Superior temporal gyrus (tissue), 1 donor: ENCODE data around the gene TEPSIN.

Source experiments
- DNase-seq: peaks from one replicate; pipeline ENCODE4 v3.0.0-alpha.2; 2016; ENCODE audit errors: extremely low spot score

TEPSIN gene

DNA sequence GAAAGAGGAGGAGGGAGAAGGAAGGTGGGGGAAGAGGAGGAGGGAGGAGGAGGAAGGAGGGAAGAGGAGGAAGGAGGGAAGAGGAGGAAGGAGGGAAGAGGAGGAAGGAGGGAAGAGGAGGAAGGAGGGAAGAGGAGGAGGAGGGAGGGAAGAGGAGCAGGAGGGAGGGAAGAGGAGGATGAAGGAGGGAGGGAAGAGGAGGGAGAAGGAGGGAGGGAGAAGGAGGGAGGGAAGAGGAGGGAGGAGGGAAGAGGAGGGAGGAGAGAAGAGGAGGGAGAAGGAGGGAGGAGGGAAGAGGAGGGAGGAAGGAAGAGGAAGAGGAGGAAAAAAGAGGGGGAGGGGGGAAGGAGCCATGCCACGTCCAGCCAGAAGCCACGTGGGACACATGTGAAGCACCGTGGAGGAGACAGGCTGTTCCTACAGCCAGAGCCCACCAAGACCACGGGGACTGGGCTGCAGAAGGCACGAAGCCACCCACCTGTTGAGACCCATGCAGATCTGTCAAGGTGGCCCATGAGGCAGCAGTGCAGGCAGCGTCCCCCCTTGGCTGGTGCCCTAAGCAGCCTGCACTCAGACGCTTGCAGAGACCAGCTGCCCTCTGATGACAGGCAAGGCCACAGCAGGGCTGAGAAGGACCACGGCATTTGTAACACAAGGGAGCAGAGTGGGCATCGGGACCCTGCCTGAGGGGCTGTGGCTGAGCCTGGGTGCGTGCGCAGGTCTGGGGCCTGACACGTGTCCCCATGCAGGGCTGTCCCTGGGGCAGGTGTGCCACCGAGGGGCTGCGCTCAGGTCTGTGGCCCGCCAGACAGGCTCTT lies 10.6 kb upstream of the TEPSIN start:
- DNase-seq = no peak

- no peak for DNase-seq
Observed at GRCh38 chr17:81248649-81249048, 9.8 kb upstream of the TEPSIN start.

DNA sequence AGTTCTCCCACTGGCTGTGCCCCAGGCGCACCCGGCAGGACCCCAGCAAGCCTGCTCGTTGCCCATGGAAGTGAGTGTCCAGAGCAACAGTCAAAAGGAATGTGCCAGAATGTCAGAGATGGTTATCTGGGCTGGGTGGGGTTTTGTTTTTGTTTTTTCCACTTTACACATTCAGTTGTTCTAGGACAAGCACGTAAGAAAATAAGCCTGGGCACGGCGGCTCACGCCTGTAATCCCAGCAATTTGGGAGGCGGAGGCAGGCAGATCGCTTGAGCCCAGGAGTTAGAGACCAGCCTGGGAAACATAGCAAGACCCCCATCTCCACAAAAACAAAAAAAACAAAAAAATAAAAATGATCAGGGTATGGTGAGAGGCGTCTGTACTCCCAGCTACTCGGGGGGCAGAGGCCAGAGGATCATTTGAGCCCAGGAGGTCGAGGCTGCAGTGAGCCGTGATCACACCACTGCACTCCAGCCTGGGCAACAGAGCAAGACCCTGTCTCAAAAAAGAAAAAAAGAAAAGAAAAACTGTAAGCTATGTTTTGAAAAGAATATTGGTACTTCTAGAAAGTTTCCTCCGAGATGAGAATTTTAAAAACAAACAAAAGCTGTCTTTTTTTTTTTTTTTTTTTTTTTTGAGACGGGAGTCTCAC lies 8.6 kb upstream of the TEPSIN start:
- no peak for DNase-seq

- DNase-seq = no peak
Observed at GRCh38 chr17:81246679-81247338, 8.0 kb upstream of the TEPSIN start.

- DNase-seq = no peak
Observed at GRCh38 chr17:81246343-81246670, 7.5 kb upstream of the TEPSIN start.

- DNase-seq = no peak
Observed at GRCh38 chr17:81245665-81246342, 6.9 kb upstream of the TEPSIN start.

- no peak for DNase-seq
Observed at GRCh38 chr17:81245024-81245664, 6.3 kb upstream of the TEPSIN start.

- no peak for DNase-seq
Observed at GRCh38 chr17:81244358-81245023, 5.6 kb upstream of the TEPSIN start.

- DNase-seq = no peak
Observed at GRCh38 chr17:81243333-81243664, 4.4 kb upstream of the TEPSIN start.

DNA sequence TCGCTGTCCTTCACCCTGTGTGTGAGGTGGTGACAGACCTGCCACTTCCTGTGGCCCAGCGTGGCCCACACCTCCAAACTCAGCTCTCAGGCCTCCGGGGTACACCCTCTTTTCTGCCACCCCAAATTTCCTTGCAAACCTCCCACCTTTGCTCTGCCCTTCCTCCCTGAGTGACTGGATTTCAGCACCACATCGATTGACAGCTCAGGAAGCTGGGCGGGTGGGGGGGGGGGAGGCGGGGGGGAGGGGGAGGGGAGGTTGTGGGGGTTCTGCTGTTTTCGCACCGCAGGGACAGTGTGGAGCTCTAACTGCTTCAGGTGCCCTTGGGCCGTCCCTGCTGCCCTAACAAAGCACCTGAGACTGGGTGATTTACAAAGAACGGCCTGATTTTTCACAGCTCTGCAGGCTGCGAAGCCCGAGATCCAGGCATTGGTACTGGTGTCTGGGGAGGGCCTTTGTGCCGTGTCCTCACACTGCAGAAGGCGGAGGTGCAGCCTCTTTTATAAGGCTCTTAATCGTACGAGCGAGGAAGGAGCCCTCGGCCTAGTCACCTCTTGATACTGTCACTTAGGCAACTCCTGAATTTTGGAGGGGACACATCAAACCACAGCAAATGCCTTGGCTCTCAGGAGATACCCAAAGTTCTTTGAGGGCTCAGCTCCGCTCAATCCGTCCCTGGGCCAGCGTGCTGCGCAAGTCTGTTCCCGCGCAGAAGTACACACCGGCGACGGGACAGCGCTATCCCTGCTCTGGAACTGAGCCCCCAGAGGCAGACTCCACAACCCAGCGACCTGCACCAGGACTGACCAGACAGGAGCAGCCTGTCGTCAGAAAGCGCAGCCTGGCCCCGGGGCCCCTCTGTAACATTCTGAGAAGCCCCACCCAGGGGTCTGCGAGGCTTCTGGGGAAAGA lies 3.8 kb upstream of the TEPSIN start:
- DNase-seq = no peak

DNA sequence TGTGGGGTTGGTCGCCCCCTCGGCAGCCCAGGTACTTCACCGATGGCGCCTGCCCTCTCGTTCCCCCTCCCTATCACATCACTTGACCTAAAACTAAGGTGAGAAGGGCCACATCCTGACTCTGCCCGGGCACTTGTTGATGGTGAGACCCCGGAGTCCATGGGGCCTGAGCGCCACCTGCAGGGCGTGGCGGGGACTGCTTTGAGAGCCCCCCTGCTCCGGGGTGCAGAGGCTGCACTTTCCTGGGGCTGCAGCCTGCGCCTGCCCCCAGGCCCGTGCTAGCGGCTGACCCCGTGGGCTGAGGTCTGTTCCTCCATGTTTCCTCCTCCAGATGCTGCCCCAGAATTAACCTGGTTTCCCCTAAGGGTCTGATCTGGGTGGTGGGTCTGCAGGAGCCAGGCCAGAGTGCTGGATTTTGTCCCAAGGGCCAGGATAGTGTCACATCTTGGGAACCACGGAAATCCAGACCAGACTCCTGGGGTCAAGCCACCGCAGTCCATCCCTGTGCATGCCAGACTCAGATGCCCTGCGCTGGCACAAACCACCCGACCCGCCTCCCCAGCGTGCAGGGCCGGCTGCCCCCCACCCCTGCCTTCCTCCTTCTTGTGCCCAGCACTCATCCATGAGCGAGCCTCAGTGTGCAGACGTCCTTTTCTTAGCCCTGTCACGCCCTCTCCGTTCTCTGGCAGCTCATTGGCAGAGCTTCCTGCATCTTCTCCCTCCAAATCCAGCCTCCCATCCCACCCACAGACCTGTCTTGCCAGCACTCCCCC lies 3.0 kb upstream of the TEPSIN start:
- no peak for DNase-seq

DNA sequence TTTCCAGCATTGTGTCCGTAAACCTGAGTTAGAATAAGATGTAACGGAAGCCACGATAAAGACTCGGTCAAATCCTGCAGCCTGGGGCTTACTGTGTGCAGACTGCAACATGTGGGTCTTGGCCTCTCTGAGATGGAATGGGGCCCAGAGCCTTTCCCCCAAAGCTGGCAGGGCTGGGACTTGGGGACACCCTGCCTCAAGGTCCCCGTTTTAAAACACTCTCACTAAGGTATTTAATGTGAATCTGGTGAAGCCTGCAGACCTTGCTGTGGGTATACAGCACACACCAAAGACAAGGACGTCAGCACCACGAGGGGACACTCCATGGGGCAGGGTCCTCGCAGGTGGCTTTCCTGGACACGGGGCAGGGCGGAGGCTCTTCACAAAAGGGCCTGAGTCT lies 2.3 kb upstream of the TEPSIN start:
- no peak for DNase-seq

DNA sequence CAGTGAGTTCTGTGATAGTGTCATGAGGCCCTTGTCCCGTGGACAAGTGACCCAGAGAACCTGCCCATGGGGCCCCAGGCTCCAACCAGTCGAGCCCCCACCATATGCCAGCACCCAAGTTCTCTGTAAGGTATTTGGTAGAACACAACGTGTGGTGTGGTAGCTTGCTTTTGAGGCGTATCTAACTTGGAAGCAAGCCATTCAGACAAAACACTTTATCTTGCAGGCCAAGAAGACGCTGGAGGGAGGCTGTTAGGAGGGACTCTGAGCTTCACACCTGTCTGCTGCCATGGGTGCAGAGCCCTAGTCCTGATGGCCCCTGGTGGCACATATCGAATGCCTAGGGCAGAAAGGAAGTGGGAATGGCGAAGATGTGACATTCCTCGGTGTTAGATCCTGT lies 1.9 kb upstream of the TEPSIN start:
- no peak for DNase-seq

- no peak for DNase-seq
Observed at GRCh38 chr17:81239714-81240555, 1.1 kb upstream of the TEPSIN start.

GRCh38 chr17:81238490-81238814 lies 403 bp downstream of the TEPSIN start:
- DNase-seq = no peak

DNA sequence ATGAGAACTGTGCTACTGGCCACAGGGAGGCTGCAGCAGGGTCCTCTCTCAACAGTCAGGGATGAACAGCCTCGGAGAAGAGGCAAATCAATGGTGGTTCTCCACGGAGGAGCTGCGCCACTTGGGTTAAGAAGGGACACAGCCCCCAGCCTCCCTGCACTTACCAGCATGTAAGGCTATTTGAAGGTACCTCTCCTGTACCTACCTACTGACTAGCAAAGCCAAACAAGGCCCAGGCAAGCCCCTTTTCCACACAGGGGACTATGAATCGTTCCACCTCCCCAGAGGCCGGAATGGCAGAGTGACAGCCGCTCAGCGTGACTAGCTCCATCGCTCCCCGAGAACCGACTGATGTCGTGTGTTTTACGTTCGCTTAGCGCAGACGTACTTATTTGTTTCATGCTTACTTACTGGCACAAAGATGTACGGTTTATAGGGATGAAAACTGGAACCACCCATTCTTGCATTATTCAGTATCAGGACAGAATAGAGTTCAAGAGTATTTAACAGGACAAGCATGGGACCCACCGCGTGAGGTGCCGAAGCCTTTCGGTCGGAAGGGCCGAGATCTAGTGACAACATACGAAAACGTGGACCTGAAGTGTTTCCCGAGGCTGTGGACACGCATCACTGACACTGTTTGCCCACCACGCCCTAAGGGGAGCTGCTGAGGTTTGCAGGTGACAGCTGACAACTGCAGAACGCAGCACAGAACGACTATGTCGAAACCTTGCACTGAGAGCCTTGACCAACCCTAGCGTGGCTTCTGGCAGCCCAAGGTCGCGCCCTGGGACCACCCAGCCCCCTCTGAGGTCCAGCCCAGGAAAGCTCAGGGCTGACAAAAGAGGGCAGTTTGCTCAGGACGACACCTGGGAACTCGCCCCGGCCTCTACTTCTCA lies 1.0 kb downstream of the TEPSIN start:
- no peak for DNase-seq

DNA sequence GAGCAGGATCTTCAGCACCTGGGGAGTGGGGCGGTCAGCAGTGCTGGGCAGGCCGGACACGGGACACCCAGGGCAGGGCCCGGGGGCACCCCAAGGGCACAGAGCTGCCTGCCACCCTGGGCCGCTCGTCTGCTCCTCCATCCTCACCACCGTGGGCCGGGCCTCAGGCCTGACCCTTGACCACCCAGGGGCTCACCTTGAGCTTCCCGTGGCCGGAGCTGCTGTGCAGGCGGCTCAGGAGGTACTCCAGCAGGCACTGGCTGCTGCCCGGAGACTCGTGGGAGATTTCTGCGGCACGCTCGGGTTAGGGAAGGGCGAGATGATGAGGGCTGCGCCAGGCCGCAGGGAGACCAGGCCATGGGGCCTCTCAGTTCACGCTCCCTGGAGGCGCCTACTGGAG lies 2.1 kb downstream of the TEPSIN start:
- DNase-seq = no peak
